H1 (cell line): Measurements from ENCODE around the gene ARMS2. TPM values are rescaled to one million over a fixed set of nuclear protein-coding genes. Genes with fewer than 3 reads are reported as not detected.

Experiments used
- FOSL1 ChIP-seq: IDR thresholded peaks from 2 replicates; pipeline ENCODE4 v1.6.1; 2011; ENCODE audit warnings: mild to moderate bottlenecking, low read depth, low read length, moderate library complexity; ENCODE audit not compliant: insufficient read depth
- HDAC6 ChIP-seq: IDR thresholded peaks from one replicate; pipeline ENCODE4 v1.7.1; 2012; ENCODE audit warnings: low read depth, mild to moderate bottlenecking, inconsistent platforms, low read length, moderate library complexity
- JUN ChIP-seq: IDR thresholded peaks from 2 replicates; pipeline ENCODE4 v1.6.1; 2011; ENCODE audit warnings: low read depth, mild to moderate bottlenecking, improper control_type of control experiment, low read length
- polyA plus RNA-seq, 7 experiments: library from polyadenylated mRNA; depleted of rRNA in 3 of 7; stranded (reverse) in 5 of 7; unstranded in 2 of 7; fragments of >200 nt in 5 of 7; fragments of 200-250 nt in 2 of 7; gene quantifications; 1 replicate in 5 of 7; 2 replicates in 1 of 7; 4 replicates in 1 of 7; pipeline versions ENCODE4 v1.2.1 to v1.2.3, GENCODE V29; 2011 to 2013; ENCODE audit warnings: missing spikeins in 2 of 7, mixed read lengths in 2 of 7
- total RNA-seq: library from RNA; stranded (reverse); fragmentation: NEBNext Ultra II Directional; extraction: Animal tissue kit (Norgen Biotek cat#: 25700); gene quantifications from 2 replicates; pipeline ENCODE4 v1.2.1, GENCODE V29; 2021
- TF ChIP-seq, protein P1 (sequence below): fragments of 300-600 bp; sonication (generic); IDR thresholded peaks from 2 replicates; pipeline ENCODE4 v1.7.1; 2012; ENCODE audit warnings: low read length, moderate library complexity, mild to moderate bottlenecking, inconsistent platforms; ENCODE audit not compliant: insufficient replicate concordance
- TF ChIP-seq, protein P2 (sequence below), 3 experiments: IDR thresholded peaks; 1 replicate in 2 of 3; 2 replicates in 1 of 3; pipeline versions ENCODE4 v1.5.1 to v1.6.1; 2011; ENCODE audit warnings: low read length in 3 of 3, mild to moderate bottlenecking in 3 of 3, inconsistent platforms in 2 of 3, low read depth in 1 of 3, moderate library complexity in 1 of 3; ENCODE audit not compliant: insufficient read depth in 1 of 3; ENCODE audit errors: control extremely low read depth in 1 of 3

Gene ARMS2
- total and polyA plus RNA-seq, 2 of the 8 experiments (the other 6 are each of a cell fraction or from before 2014, with no cell fraction given), result not detected

DNA sequence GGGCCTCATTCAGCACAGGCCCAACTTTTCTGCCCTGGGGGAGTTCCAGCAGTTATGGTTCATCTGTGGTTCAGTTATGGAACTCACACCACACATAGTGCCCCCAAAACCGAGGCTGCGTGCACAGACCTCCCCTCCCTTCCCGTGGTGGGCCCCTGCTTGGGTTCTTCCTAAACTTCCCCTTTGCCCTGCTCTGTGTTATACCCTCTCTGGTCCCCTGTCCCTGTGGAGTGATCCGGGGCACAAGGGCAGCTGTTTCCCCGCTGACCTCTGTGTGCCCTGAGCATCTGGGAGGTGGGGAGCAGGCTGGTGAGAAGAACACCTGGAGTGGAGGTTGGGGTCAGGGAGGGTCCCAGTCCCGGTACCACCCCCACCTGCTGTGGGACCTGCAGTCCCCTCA is 46.3 kb downstream of the ARMS2 start (continued):
- TF ChIP-seq, protein P1, sequence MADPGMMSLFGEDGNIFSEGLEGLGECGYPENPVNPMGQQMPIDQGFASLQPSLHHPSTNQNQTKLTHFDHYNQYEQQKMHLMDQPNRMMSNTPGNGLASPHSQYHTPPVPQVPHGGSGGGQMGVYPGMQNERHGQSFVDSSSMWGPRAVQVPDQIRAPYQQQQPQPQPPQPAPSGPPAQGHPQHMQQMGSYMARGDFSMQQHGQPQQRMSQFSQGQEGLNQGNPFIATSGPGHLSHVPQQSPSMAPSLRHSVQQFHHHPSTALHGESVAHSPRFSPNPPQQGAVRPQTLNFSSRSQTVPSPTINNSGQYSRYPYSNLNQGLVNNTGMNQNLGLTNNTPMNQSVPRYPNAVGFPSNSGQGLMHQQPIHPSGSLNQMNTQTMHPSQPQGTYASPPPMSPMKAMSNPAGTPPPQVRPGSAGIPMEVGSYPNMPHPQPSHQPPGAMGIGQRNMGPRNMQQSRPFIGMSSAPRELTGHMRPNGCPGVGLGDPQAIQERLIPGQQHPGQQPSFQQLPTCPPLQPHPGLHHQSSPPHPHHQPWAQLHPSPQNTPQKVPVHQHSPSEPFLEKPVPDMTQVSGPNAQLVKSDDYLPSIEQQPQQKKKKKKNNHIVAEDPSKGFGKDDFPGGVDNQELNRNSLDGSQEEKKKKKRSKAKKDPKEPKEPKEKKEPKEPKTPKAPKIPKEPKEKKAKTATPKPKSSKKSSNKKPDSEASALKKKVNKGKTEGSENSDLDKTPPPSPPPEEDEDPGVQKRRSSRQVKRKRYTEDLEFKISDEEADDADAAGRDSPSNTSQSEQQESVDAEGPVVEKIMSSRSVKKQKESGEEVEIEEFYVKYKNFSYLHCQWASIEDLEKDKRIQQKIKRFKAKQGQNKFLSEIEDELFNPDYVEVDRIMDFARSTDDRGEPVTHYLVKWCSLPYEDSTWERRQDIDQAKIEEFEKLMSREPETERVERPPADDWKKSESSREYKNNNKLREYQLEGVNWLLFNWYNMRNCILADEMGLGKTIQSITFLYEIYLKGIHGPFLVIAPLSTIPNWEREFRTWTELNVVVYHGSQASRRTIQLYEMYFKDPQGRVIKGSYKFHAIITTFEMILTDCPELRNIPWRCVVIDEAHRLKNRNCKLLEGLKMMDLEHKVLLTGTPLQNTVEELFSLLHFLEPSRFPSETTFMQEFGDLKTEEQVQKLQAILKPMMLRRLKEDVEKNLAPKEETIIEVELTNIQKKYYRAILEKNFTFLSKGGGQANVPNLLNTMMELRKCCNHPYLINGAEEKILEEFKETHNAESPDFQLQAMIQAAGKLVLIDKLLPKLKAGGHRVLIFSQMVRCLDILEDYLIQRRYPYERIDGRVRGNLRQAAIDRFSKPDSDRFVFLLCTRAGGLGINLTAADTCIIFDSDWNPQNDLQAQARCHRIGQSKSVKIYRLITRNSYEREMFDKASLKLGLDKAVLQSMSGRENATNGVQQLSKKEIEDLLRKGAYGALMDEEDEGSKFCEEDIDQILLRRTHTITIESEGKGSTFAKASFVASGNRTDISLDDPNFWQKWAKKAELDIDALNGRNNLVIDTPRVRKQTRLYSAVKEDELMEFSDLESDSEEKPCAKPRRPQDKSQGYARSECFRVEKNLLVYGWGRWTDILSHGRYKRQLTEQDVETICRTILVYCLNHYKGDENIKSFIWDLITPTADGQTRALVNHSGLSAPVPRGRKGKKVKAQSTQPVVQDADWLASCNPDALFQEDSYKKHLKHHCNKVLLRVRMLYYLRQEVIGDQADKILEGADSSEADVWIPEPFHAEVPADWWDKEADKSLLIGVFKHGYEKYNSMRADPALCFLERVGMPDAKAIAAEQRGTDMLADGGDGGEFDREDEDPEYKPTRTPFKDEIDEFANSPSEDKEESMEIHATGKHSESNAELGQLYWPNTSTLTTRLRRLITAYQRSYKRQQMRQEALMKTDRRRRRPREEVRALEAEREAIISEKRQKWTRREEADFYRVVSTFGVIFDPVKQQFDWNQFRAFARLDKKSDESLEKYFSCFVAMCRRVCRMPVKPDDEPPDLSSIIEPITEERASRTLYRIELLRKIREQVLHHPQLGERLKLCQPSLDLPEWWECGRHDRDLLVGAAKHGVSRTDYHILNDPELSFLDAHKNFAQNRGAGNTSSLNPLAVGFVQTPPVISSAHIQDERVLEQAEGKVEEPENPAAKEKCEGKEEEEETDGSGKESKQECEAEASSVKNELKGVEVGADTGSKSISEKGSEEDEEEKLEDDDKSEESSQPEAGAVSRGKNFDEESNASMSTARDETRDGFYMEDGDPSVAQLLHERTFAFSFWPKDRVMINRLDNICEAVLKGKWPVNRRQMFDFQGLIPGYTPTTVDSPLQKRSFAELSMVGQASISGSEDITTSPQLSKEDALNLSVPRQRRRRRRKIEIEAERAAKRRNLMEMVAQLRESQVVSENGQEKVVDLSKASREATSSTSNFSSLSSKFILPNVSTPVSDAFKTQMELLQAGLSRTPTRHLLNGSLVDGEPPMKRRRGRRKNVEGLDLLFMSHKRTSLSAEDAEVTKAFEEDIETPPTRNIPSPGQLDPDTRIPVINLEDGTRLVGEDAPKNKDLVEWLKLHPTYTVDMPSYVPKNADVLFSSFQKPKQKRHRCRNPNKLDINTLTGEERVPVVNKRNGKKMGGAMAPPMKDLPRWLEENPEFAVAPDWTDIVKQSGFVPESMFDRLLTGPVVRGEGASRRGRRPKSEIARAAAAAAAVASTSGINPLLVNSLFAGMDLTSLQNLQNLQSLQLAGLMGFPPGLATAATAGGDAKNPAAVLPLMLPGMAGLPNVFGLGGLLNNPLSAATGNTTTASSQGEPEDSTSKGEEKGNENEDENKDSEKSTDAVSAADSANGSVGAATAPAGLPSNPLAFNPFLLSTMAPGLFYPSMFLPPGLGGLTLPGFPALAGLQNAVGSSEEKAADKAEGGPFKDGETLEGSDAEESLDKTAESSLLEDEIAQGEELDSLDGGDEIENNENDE, result no peak
- TF ChIP-seq FOSL1 (no peak), JUN (no peak), HDAC6 (no peak)
- TF ChIP-seq, protein P2, sequence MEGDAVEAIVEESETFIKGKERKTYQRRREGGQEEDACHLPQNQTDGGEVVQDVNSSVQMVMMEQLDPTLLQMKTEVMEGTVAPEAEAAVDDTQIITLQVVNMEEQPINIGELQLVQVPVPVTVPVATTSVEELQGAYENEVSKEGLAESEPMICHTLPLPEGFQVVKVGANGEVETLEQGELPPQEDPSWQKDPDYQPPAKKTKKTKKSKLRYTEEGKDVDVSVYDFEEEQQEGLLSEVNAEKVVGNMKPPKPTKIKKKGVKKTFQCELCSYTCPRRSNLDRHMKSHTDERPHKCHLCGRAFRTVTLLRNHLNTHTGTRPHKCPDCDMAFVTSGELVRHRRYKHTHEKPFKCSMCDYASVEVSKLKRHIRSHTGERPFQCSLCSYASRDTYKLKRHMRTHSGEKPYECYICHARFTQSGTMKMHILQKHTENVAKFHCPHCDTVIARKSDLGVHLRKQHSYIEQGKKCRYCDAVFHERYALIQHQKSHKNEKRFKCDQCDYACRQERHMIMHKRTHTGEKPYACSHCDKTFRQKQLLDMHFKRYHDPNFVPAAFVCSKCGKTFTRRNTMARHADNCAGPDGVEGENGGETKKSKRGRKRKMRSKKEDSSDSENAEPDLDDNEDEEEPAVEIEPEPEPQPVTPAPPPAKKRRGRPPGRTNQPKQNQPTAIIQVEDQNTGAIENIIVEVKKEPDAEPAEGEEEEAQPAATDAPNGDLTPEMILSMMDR (IDR thresholded peaks at IDR 0.05; ENCODE audit: control extremely low read depth in 1 of 3, insufficient read depth in 1 of 3, low read depth in 1 of 3, low read length in 3 of 3), result no peak
